ENCODE measurements around the gene EHD4. TPM values are rescaled to one million over a fixed set of nuclear protein-coding genes. Genes with fewer than 3 reads are reported as not detected.

The EHD4 gene
- total RNA-seq, 1 donor from 2014 or later: 30.2 TPM

GRCh38 chr15:41990691-41991090 is 18.3 kb upstream of the EHD4 start:
- no peak for DNase-seq (ENCODE audit: low read depth)
- no peak overlapping the region for H3K4me3 ChIP-seq (ENCODE audit: low read depth, low read length)
- no peak for TF ChIP-seq CTCF (conservative IDR thresholded peaks at IDR 0.05; ENCODE audit: low read depth, low read length)

GRCh38 chr15:41990243-41990605 is 17.9 kb upstream of the EHD4 start:
- no peak for TF ChIP-seq CTCF (conservative IDR thresholded peaks at IDR 0.05; ENCODE audit: low read depth, low read length)
- no peak overlapping the region for H3K4me3 ChIP-seq (ENCODE audit: low read depth, low read length)
- DNase-seq (ENCODE audit: low read depth): no peak

- peak; percentile 93 for TF ChIP-seq CTCF (conservative IDR thresholded peaks at IDR 0.05; ENCODE audit: low read depth, low read length)
- DNase-seq (ENCODE audit: low read depth): no peak
- no peak overlapping the region for H3K4me3 ChIP-seq (ENCODE audit: low read depth, low read length)
These were observed 17.4 kb upstream of the EHD4 start for GRCh38 chr15:41989573-41990242.

- H3K4me3 ChIP-seq (ENCODE audit: low read depth, low read length): no peak overlapping the region
- TF ChIP-seq CTCF (conservative IDR thresholded peaks at IDR 0.05; ENCODE audit: low read depth, low read length): no peak
- DNase-seq (ENCODE audit: low read depth): no peak
These were observed 16.7 kb upstream of the EHD4 start for GRCh38 chr15:41988896-41989572.

- DNase-seq (ENCODE audit: low read depth): no peak
- no peak for TF ChIP-seq CTCF (conservative IDR thresholded peaks at IDR 0.05; ENCODE audit: low read depth, low read length)
- no peak overlapping the region for H3K4me3 ChIP-seq (ENCODE audit: low read depth, low read length)
These were observed 15.5 kb upstream of the EHD4 start for GRCh38 chr15:41987925-41988275.

GRCh38 chr15:41987246-41987924 is 15.0 kb upstream of the EHD4 start:
- no peak for TF ChIP-seq CTCF (conservative IDR thresholded peaks at IDR 0.05; ENCODE audit: low read depth, low read length)
- DNase-seq (ENCODE audit: low read depth): no peak
- H3K4me3 ChIP-seq (ENCODE audit: low read depth, low read length): no peak overlapping the region

All from epithelial cell of proximal tubule (primary cell).